HCT116 (cell line): ENCODE data around the gene CDH22.

Source experiments
- ATF3 ChIP-seq: IDR thresholded peaks from 2 replicates; pipeline ENCODE4 v1.6.1; 2012
- CEBPB ChIP-seq: IDR thresholded peaks from 2 replicates; pipeline ENCODE4 v1.6.1; 2012; ENCODE audit warnings: low read depth
- CTCF ChIP-seq, 3 experiments: fragments of 200-600 bp in 1 of 3; sonication (generic) in 1 of 3; IDR thresholded peaks in 2 of 3; conservative IDR thresholded peaks in 1 of 3; 2 replicates each; pipeline ENCODE4 v1.5.1; 2012 to 2017; ENCODE audit warnings: low read depth in 2 of 3, low read length in 2 of 3, antibody characterized with exemption in 1 of 3, borderline replicate concordance in 1 of 3, control low read depth in 1 of 3, mild to moderate bottlenecking in 1 of 3, mixed read lengths in 1 of 3, mixed run types in 1 of 3, moderate library complexity in 1 of 3; ENCODE audit not compliant: insufficient read depth in 1 of 3
- EZH2 ChIP-seq: fragments of 200-600 bp; sonication (generic); IDR thresholded peaks from 2 replicates; pipeline ENCODE4 v1.6.1; 2017; ENCODE audit warnings: antibody characterized with exemption, mixed run types
- FOSL1 ChIP-seq: IDR thresholded peaks from 2 replicates; pipeline ENCODE4 v1.6.1; 2012; ENCODE audit warnings: low read depth
- POLR2A ChIP-seq: IDR thresholded peaks from 2 replicates; pipeline ENCODE4 v1.7.0; 2011; ENCODE audit warnings: borderline replicate concordance; ENCODE audit not compliant: insufficient read depth, insufficient read length; ENCODE audit errors: extremely low read depth
- POLR2AphosphoS5 ChIP-seq: IDR thresholded peaks from 2 replicates; pipeline ENCODE4 v1.6.1; 2011; ENCODE audit warnings: mild to moderate bottlenecking, low read depth, low read length, moderate library complexity
- RAD21 ChIP-seq: IDR thresholded peaks from 2 replicates; pipeline ENCODE4 v1.6.1; 2012; ENCODE audit warnings: low read depth, mild to moderate bottlenecking
- SRF ChIP-seq: IDR thresholded peaks from 2 replicates; pipeline ENCODE4 v1.6.1; 2012; ENCODE audit warnings: low read depth
- TCF7L2 ChIP-seq: IDR thresholded peaks from 2 replicates; pipeline ENCODE4 v1.7.0; 2011; ENCODE audit warnings: borderline replicate concordance, inconsistent platforms; ENCODE audit not compliant: insufficient read depth, insufficient read length; ENCODE audit errors: extremely low read depth
- YY1 ChIP-seq: IDR thresholded peaks from 2 replicates; pipeline ENCODE4 v1.6.1; 2011; ENCODE audit warnings: low read length, low read depth, moderate library complexity, mild to moderate bottlenecking; ENCODE audit not compliant: insufficient replicate concordance; ENCODE audit errors: extremely low read depth
- ZNF274 ChIP-seq: fragments of 200-500 bp; sonication (Bioruptor generic); IDR thresholded peaks from 2 replicates; pipeline ENCODE4 v1.6.1; 2014; ENCODE audit warnings: mild to moderate bottlenecking, low read depth, low read length, inconsistent platforms
- TF ChIP-seq, protein P1 (sequence below): IDR thresholded peaks from 2 replicates; pipeline ENCODE4 v1.6.1; 2012; ENCODE audit warnings: low read depth

DNA sequence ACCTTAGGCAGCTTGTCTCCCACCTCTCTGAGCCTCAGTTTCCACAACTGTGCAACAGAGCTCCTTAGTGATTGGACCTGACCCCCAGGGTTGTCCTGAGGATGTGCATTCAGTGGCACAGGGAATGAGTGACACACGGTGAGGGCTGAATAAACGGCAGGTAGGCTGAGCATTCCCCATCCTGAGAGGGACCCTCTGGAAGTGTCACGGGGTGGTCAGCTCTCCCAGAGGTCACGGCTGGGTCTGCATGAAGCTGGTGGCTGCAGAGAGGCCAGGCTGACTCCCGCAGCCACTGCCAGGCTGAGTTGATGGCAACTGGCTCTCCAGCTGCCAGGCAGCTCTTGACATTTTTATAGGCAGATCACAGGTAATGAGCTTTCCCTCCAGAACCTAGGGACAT lies 147.6 kb downstream of the CDH22 start:
- TF ChIP-seq CTCF (IDR thresholded peaks at IDR 0.05 in 2 of 3, conservative IDR thresholded peaks at IDR 0.05 in 1 of 3; ENCODE audit: borderline replicate concordance in 1 of 3, insufficient read depth in 1 of 3, low read depth in 2 of 3, low read length in 2 of 3) (no peak), TCF7L2 (no peak), ZNF274 (no peak), RAD21 (no peak), FOSL1 (no peak), EZH2 (no peak), POLR2A (no peak), CEBPB (no peak), SRF (no peak), YY1 (no peak), ATF3 (no peak), POLR2AphosphoS5 (no peak)
- TF ChIP-seq, protein P1, sequence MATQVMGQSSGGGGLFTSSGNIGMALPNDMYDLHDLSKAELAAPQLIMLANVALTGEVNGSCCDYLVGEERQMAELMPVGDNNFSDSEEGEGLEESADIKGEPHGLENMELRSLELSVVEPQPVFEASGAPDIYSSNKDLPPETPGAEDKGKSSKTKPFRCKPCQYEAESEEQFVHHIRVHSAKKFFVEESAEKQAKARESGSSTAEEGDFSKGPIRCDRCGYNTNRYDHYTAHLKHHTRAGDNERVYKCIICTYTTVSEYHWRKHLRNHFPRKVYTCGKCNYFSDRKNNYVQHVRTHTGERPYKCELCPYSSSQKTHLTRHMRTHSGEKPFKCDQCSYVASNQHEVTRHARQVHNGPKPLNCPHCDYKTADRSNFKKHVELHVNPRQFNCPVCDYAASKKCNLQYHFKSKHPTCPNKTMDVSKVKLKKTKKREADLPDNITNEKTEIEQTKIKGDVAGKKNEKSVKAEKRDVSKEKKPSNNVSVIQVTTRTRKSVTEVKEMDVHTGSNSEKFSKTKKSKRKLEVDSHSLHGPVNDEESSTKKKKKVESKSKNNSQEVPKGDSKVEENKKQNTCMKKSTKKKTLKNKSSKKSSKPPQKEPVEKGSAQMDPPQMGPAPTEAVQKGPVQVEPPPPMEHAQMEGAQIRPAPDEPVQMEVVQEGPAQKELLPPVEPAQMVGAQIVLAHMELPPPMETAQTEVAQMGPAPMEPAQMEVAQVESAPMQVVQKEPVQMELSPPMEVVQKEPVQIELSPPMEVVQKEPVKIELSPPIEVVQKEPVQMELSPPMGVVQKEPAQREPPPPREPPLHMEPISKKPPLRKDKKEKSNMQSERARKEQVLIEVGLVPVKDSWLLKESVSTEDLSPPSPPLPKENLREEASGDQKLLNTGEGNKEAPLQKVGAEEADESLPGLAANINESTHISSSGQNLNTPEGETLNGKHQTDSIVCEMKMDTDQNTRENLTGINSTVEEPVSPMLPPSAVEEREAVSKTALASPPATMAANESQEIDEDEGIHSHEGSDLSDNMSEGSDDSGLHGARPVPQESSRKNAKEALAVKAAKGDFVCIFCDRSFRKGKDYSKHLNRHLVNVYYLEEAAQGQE, result no peak
